GM23338 (cell line): ENCODE data around the gene MRPS5.

Source experiments
- EZH2 ChIP-seq: fragments of 200-600 bp; sonication (generic); IDR thresholded peaks from one replicate; pipeline ENCODE4 v1.8.0; 2017; ENCODE audit warnings: antibody characterized with exemption, mild to moderate bottlenecking, low read depth; ENCODE audit not compliant: unreplicated experiment
- JUNB ChIP-seq: IDR thresholded peaks from one replicate; pipeline ENCODE4 v1.6.1; 2016; ENCODE audit warnings: antibody characterized with exemption; ENCODE audit not compliant: unreplicated experiment
- POLR2AphosphoS5 ChIP-seq: IDR thresholded peaks from 2 replicates; pipeline ENCODE4 v1.6.1; 2016; ENCODE audit warnings: antibody characterized with exemption, low read depth
- TF ChIP-seq, protein P1 (sequence below), 2 experiments: fragments of 200-600 bp in 1 of 2; sonication (generic) in 1 of 2; conservative IDR thresholded peaks; 2 replicates each; pipeline versions ENCODE4 v1.5.1 to v1.6.1; 2016 to 2017; ENCODE audit warnings: antibody characterized with exemption in 2 of 2, low read depth in 2 of 2, mild to moderate bottlenecking in 2 of 2, moderate library complexity in 1 of 2
- TF ChIP-seq, protein P2 (sequence below): IDR thresholded peaks from one replicate; pipeline ENCODE4 v1.6.1; 2018; ENCODE audit warnings: antibody characterized with exemption; ENCODE audit not compliant: unreplicated experiment

DNA sequence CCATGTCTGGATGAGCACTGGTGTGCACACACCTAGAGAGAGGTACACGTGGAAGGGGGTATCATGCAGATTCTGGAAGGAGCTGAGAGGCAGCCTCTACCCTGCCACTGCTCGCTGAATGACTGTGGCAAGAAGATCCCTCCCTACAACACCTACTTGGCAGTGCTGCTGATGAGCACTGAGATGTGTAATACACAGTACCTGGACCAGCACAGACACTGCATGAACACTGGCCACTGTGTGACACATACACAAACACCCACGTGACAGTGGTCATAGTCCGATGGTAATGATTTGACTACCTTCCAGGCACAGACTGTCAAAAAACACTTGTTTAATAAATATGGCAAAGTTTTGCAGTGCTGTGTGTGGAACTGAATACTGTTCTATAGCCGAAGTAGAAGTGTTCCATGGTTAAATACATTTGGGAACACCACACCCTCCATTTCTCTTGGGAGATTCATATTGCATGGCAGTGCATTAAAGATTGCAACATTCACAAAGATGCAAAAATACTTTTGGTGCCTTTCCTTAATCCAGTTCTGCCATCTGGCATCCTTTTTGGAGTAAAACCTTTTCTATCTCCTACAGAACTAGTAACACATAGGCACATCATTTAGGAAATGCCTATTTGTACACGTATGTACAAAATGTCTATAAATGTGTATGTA, 29.6 kb downstream of the MRPS5 start:
- TF ChIP-seq POLR2AphosphoS5 (no peak), EZH2 (no peak), JUNB (no peak)
- TF ChIP-seq, protein P1, sequence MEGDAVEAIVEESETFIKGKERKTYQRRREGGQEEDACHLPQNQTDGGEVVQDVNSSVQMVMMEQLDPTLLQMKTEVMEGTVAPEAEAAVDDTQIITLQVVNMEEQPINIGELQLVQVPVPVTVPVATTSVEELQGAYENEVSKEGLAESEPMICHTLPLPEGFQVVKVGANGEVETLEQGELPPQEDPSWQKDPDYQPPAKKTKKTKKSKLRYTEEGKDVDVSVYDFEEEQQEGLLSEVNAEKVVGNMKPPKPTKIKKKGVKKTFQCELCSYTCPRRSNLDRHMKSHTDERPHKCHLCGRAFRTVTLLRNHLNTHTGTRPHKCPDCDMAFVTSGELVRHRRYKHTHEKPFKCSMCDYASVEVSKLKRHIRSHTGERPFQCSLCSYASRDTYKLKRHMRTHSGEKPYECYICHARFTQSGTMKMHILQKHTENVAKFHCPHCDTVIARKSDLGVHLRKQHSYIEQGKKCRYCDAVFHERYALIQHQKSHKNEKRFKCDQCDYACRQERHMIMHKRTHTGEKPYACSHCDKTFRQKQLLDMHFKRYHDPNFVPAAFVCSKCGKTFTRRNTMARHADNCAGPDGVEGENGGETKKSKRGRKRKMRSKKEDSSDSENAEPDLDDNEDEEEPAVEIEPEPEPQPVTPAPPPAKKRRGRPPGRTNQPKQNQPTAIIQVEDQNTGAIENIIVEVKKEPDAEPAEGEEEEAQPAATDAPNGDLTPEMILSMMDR (conservative IDR thresholded peaks at IDR 0.05; ENCODE audit: low read depth in 2 of 2) = no peak
- TF ChIP-seq, protein P2, sequence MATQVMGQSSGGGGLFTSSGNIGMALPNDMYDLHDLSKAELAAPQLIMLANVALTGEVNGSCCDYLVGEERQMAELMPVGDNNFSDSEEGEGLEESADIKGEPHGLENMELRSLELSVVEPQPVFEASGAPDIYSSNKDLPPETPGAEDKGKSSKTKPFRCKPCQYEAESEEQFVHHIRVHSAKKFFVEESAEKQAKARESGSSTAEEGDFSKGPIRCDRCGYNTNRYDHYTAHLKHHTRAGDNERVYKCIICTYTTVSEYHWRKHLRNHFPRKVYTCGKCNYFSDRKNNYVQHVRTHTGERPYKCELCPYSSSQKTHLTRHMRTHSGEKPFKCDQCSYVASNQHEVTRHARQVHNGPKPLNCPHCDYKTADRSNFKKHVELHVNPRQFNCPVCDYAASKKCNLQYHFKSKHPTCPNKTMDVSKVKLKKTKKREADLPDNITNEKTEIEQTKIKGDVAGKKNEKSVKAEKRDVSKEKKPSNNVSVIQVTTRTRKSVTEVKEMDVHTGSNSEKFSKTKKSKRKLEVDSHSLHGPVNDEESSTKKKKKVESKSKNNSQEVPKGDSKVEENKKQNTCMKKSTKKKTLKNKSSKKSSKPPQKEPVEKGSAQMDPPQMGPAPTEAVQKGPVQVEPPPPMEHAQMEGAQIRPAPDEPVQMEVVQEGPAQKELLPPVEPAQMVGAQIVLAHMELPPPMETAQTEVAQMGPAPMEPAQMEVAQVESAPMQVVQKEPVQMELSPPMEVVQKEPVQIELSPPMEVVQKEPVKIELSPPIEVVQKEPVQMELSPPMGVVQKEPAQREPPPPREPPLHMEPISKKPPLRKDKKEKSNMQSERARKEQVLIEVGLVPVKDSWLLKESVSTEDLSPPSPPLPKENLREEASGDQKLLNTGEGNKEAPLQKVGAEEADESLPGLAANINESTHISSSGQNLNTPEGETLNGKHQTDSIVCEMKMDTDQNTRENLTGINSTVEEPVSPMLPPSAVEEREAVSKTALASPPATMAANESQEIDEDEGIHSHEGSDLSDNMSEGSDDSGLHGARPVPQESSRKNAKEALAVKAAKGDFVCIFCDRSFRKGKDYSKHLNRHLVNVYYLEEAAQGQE = no peak
